ENCODE data around the gene FABP7. TPM values are rescaled to one million over a fixed set of nuclear protein-coding genes. Genes with fewer than 3 reads are reported as not detected.

The FABP7 gene
- total and polyA plus RNA-seq, 2 of the 13 experiments (the other 11 are each of a cell fraction or from before 2014, with no cell fraction given) = not detected

DNA sequence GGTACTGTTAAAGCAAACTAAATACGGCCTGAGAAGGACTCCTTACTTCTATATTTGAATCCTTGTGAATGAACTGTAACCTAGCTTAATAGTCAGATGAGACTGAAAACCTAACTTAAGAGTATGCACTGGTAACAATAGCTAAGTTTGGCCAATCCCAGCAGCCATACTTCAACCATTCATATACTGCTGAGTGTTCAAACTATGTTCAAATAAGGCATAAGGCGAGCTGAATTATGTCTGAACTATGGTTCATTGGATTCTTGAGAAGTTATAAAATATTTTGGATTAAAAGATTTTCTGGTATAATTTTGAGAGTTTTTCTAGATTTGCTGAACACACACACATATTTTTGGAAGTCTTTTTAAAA is 11.8 kb downstream of the FABP7 start (continued):
- no peak for TF ChIP-seq KLF6 (CRISPR knock-in tag; IDR thresholded peaks at IDR 0.05)
- TF ChIP-seq, protein P1, sequence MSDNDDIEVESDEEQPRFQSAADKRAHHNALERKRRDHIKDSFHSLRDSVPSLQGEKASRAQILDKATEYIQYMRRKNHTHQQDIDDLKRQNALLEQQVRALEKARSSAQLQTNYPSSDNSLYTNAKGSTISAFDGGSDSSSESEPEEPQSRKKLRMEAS (IDR thresholded peaks at IDR 0.05) = no peak
- TF ChIP-seq SIX4 (CRISPR knock-in tag; IDR thresholded peaks at IDR 0.05) = no peak
- 0 out of 2 replicates have a peak, but pooled peaks have one; percentile 4 for TF ChIP-seq TOE1 (CRISPR knock-in tag; IDR thresholded peaks at IDR 0.05)
- TF ChIP-seq, protein P2, sequence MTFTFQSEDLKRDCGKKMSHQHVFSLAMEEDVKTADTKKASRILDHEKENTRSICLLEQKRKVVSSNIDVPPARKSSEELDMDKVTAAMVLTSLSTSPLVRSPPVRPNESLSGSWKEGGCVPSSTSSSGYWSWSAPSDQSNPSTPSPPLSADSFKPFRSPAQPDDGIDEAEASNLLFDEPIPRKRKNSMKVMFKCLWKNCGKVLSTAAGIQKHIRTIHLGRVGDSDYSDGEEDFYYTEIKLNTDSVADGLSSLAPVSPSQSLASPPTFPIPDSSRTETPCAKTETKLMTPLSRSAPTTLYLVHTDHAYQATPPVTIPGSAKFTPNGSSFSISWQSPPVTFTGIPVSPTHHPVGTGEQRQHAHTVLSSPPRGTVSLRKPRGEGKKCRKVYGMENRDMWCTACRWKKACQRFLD (CRISPR knock-in tag; IDR thresholded peaks at IDR 0.05; ENCODE audit: borderline replicate concordance) = no peak
- TF ChIP-seq ZNF512B (CRISPR knock-in tag; IDR thresholded peaks at IDR 0.05; ENCODE audit: borderline replicate concordance) = no peak
- no peak for TF ChIP-seq ZNF563 (CRISPR knock-in tag; IDR thresholded peaks at IDR 0.05)
- no peak for TF ChIP-seq MAFK (conservative IDR thresholded peaks at IDR 0.05 in 1 of 2, IDR thresholded peaks at IDR 0.05 in 1 of 2; ENCODE audit: low read length in 2 of 2)
- no peak for TF ChIP-seq AKAP8 (CRISPR knock-in tag; IDR thresholded peaks at IDR 0.05)
- no peak for TF ChIP-seq ZSCAN30 (CRISPR knock-in tag; IDR thresholded peaks at IDR 0.05)
- no peak for TF ChIP-seq NPAS2 (CRISPR knock-in tag; IDR thresholded peaks at IDR 0.05; ENCODE audit: borderline replicate concordance)
- TF ChIP-seq ZBTB8A (CRISPR knock-in tag; IDR thresholded peaks at IDR 0.05; ENCODE audit: borderline replicate concordance, low read depth) = no peak
- peak; percentile 71; the same call in 1 of the 2 replicates for TF ChIP-seq SRF (IDR thresholded peaks at IDR 0.05; ENCODE audit: low read depth, low read length)
- no peak for TF ChIP-seq MAZ (IDR thresholded peaks at IDR 0.05; ENCODE audit: borderline replicate concordance, low read depth, low read length)
- TF ChIP-seq MAZ (CRISPR knock-in tag; IDR thresholded peaks at IDR 0.05; ENCODE audit: low read depth) = no peak
- 0 out of 2 replicates have a peak, but pooled peaks have one; percentile 47 for TF ChIP-seq EHMT2 (IDR thresholded peaks at IDR 0.05; ENCODE audit: borderline replicate concordance, low read depth, low read length)
- no peak for TF ChIP-seq JUNB (CRISPR knock-in tag; IDR thresholded peaks at IDR 0.05; ENCODE audit: borderline replicate concordance)
- TF ChIP-seq MBNL3 (CRISPR knock-in tag; conservative IDR thresholded peaks at IDR 0.05) = no peak
- TF ChIP-seq ZEB1 (IDR thresholded peaks at IDR 0.05; ENCODE audit: insufficient replicate concordance, low read depth) = no peak
- TF ChIP-seq RORA (CRISPR knock-in tag; IDR thresholded peaks at IDR 0.05) = no peak
- 0 out of 2 replicates have a peak, but pooled peaks have one; percentile 9 for TF ChIP-seq ZNF879 (CRISPR knock-in tag; IDR thresholded peaks at IDR 0.05)
- no peak for TF ChIP-seq RELA (CRISPR knock-in tag; IDR thresholded peaks at IDR 0.05)
- TF ChIP-seq, protein P3, sequence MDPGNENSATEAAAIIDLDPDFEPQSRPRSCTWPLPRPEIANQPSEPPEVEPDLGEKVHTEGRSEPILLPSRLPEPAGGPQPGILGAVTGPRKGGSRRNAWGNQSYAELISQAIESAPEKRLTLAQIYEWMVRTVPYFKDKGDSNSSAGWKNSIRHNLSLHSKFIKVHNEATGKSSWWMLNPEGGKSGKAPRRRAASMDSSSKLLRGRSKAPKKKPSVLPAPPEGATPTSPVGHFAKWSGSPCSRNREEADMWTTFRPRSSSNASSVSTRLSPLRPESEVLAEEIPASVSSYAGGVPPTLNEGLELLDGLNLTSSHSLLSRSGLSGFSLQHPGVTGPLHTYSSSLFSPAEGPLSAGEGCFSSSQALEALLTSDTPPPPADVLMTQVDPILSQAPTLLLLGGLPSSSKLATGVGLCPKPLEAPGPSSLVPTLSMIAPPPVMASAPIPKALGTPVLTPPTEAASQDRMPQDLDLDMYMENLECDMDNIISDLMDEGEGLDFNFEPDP (CRISPR knock-in tag; conservative IDR thresholded peaks at IDR 0.05) = no peak
- no peak for TF ChIP-seq ZNF44 (CRISPR knock-in tag; IDR thresholded peaks at IDR 0.05)
- no peak for TF ChIP-seq SPEN (CRISPR knock-in tag; IDR thresholded peaks at IDR 0.05; ENCODE audit: low read depth)
